SH-SY5Y (cell line): ENCODE results near the gene TRIM44.

Experiments
- GATA2 ChIP-seq: IDR thresholded peaks from 2 replicates; pipeline ENCODE4 v1.6.1; 2011; ENCODE audit warnings: mild to moderate bottlenecking, low read depth, low read length
- GATA3 ChIP-seq: IDR thresholded peaks from 2 replicates; pipeline ENCODE4 v1.6.1; 2011; ENCODE audit warnings: low read depth, mild to moderate bottlenecking, low read length, moderate library complexity

The TRIM44 gene

DNA sequence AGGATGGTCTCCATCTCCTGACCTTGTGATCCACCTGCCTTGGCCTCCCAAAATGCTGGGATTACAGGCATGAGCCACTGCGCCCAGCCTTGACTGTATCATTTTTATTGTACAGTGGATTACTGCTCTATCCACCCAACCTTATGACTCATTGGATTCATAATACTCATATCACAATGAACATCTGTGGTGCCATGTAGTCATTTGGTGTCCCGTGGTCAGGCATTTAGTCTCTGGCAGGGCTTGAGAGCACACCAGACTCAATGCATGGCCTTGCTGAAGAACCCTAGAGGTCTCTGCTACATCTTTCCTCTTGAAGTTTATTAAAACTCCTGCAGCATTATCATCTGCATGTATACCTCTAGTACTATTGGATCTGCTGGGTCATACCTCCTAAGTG is 183.3 kb downstream of the TRIM44 start:
- TF ChIP-seq GATA2 = no peak

DNA sequence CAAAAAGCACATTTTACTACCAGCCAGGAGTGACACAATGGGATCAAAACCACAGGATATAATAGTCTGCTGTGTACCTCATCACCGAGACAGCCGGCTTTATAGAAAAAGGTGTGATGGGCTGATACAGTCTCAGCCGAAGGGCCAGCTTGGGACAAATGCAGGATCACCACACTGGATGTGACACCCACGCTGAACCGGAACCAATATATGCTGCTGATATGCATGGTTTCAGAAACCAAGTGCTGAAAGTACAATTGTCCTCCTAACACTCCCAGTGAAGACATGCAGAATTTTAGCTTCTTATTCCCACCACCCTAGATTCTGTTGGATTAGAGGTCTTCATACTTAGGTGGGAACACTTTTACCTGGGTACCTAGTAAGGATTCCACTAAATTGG is 184.3 kb downstream of the TRIM44 start:
- TF ChIP-seq GATA3 (no peak), GATA2 (no peak)

DNA sequence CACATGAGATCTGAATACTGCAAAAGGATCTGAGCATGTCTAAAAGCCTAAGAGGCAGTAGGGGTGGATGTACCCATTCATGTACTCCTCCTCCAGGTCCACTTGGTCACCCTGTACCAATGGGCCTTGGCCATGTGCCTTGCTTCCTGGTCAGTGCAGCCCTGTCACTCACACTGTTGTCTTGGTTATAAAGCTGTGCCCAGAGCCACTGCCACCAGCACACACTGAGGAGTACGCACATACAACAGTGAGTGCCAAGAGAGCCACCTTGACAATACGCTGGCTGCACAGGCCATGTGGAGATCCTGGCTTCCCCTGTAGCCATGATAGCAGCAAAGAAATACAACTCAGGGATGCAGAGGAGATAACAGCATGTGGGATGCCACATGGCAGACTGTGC is 184.9 kb downstream of the TRIM44 start:
- TF ChIP-seq GATA3 (no peak), GATA2 (no peak)

DNA sequence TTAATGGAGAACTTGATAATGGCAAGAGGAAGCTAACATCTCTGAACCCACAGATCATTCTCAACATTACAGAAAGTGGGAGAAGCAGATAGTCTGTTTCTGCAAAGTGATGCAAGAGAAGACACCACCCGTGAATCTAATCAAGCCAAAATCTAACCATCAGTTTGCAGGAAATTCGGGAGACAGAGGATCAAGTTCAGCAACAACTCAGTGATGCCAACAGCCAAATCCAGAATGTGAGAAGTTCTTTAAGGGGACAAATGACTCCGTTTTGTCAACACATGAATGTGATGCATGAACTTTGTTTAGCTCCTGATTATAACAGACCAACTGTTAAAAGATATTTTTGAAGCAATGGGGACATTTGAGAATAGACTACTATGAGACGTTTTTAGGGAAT is 186.0 kb downstream of the TRIM44 start:
- TF ChIP-seq GATA2 = no peak
- TF ChIP-seq GATA3 = no peak

DNA sequence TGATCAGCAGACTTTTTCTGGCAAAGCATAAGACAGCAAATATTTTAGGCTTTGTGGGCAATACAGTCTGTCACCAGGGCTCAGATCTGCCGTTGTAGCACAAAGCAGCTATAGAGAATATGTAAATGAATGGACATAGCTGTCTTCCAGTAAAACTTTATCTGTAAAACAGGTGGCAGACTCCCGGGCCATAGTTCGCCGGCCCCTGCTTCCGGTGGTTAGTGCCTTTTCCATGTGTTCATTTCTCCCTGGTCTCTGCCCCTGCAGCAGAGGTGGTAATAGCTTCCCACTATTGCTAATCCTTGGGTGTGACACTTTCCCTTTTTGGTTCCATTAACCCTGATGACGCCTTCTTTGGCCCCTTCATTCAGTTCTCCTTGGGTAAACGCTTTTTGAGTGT is 187.6 kb downstream of the TRIM44 start:
- no peak for TF ChIP-seq GATA3
- TF ChIP-seq GATA2 = no peak

DNA sequence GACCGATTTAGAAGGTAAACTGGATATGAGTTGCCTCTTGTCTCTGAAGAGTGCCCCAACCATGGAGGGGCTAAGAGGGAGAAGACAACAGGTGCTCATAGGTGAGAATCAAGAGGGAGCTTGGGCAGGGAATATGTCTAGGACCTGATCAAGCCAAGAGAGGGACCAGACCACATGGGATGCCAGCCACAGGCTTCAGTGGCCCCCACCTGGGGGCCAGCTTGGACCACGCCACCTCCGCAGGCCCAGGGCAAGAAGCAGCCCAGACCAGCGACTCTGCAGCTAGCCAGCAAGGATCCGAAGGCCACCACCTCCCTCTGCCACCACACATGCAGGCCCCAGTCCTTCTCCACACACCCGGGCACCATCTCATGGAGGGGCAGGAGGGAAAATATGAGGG is 188.8 kb downstream of the TRIM44 start:
- TF ChIP-seq GATA2 = no peak
- TF ChIP-seq GATA3 = no peak

DNA sequence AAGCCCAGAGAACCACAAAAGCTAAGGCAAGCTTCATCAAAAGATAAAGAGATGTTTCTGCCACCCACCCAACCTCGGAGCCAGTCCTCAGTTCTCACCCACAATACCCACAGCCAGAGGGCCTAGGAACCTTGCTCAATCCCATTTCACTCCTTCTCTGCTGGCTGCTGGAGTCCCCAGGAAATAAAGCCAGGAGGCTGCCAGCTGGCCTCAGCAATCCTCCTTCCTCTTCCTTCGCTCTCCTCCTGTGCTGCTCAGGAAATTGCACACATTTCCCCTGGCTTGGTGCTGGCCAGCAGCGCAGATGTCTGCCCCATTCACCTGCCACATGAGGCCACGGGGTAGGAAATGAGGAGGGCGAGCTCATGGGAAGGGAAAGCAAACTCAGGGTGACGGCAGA is 189.5 kb downstream of the TRIM44 start:
- TF ChIP-seq GATA2 (no peak), GATA3 (no peak)

DNA sequence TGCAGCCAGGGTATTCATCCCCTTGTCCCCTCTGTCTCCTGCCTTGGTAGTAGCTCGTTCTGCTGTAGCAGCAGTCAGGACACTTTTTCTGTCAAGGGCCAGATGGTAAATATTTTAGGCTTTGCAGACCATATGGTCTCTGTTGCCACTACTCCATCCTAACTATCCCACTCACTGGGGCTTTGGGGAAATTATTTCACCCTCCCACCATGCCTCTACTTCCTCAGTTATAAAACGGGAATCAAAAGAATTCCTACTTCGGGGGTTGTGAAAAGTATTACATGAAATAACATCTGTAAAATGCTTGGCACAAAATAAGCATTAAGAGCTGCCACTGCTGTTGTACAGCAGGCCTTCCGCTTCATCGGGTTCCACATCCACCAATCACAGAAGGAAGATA is 191.4 kb downstream of the TRIM44 start:
- TF ChIP-seq GATA3 = no peak

DNA sequence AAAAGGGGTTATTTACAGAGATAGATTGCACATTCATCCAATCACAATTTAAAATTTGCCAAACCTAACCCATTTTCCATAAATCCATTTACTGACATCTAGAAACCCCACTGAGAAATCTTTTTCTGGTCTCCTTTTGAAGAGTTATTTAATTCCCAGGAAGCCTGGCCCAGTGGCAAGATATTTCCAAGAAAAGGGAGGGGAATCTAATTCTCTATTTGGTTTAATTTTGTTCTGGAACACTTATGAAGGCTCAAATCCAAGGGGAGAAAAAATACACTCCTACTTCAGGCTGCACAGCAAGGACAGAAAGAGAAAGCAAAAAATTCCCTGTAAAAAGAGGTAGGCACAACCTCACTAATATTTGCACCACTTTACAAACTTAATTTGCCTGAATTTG is 193.1 kb downstream of the TRIM44 start:
- TF ChIP-seq GATA3 (no peak), GATA2 (no peak)

DNA sequence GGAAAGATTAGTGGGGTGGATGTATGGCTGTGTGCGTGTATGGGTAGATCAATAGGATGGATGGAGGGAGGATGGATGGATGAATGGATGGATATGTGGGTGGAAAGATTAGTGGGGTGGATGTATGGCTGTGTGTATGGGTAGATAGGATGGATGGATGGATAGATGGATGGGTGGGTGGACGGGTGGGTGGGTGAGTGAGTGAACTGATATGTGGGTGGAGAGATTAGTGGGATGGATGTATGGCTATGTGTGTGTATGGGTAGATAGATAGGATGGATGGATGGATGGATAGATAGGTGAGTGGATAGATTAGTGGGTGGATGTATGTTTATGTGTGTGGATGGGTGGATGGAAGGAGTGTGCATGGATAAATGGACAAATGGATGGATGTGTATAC is 193.7 kb downstream of the TRIM44 start:
- TF ChIP-seq GATA2 = no peak
- TF ChIP-seq GATA3 = no peak

DNA sequence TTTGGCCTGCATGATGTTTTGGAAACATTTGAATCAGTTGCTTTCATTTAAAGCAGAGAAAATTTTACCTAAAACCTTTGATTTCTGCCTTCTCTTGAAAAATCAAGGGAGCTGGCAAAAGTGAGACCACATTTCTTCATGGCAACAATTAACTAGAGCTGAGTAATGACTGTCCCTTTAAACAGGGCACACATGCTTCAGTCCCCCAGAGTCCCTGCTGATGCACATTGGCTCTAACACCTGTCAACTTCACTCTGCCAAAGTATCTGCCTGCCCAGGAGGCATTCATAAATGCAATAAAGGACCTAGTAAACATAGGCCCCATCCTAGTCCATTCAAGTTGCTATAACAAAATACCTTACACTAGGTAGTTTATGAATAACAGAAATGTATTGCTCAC is 194.2 kb downstream of the TRIM44 start:
- TF ChIP-seq GATA3 (no peak), GATA2 (no peak)

DNA sequence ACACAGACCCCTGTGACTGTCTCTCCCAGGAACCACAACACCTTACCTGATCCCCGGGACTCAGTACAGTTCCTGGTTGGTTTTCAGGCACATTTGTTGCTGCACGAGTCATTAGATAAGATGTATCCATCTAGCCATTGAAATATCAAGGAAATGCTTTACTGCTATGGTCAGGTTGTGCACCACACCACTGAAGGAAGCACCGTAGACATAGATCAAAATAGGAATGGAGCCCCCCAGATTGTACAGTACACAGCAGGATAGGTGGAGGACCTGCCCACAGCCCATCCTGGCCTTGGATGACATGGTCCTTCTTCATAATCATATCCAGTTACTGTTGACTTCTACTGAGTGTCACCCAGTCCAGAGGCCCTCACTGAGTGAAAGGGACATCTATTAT is 195.3 kb downstream of the TRIM44 start:
- no peak for TF ChIP-seq GATA2
- no peak for TF ChIP-seq GATA3

DNA sequence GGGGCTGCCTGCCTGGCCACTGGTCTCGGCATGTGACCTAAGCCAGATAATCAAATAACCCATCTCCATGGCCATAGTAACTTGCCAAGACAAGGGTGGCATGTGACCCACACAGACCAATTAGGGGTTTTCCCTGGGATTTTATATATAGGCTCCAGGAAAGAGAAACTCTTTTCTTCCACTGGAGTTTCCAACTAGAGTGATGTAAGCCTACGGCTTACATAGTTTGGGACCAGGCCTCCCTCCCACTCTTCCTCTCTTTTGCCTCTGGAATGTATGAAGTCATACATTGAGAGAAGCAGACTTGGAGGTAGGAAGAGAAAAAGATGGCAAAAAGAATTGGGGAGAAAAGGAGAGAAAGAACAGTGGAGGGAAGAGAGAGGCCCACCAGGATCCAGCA is 196.7 kb downstream of the TRIM44 start:
- TF ChIP-seq GATA3 (no peak), GATA2 (no peak)

DNA sequence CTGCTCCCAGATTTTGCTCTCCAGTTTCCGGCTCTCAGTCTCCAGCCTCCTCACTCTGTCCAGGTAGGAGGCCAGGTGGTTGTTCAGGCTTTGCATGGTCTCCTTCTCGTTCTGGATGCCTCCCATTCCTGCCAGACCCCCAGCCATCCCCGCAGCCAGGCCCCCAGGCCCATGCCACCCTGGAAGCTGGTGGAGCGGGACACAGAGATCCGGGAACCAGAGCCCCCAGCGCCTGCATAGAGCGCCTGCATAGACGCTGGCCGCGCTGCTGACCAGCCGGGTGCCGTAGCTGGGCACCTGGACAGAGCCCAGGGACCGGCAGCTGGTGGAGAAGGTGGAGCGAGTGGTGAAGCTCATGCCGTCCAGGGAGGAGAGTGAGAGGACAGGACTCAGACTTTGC is 198.6 kb downstream of the TRIM44 start:
- no peak for TF ChIP-seq GATA2
- no peak for TF ChIP-seq GATA3

DNA sequence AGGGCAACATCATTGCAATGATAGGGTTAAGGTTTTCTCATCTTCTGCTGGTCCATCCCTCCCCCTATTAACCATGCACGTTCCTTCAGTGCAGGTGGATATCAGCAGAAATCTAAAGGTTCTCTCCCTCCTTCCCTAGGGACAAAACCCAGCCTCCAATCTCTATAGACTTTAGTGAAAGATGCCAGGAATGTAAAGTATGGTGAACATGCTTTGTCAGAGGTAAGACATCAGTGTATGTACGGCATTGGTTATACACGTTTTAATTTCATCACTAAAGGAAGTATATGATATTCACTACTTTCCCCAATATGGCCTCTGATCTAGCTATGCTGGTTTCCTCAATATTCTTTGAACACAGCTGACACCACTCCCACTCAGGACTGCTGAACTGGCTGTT is 200.1 kb downstream of the TRIM44 start:
- no peak for TF ChIP-seq GATA2
- TF ChIP-seq GATA3 = no peak

DNA sequence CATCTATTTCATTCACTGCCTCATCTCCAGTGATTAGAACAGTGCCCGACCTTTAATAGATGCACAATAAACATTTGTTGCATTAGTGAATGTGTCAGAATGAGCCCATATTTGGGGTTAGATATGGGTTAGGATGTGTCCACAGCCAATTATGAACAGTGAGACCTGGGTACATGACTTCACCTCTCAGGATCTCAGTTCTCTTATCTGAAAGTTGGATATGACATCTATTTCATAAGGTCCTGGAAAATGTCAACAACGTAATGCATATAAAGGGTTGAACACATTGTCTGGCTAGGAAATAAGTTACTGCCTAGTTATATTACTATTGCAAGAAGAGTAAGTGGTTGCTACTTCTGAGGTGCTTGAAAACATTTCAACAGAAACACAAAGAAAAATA is 201.6 kb downstream of the TRIM44 start:
- TF ChIP-seq GATA2 (no peak), GATA3 (no peak)

DNA sequence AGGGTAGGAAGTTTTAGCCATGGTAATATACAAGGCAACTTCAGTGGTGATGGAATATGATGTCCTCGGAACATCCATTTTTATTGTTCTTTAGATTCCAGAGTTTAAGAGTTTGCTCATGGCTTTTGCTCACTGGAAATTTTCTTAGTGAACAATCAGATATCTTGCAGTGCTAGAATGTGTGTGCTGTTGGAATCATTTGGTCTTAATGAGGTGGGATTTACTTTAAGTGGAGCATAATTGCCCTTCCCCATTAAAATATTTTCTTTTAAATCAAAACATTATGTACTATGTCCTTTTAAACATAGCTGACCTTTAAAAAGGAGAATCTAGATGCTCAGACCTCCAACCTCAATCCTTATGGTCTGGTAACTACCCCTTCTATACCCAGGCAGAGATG is 204.0 kb downstream of the TRIM44 start:
- no peak for TF ChIP-seq GATA3
- TF ChIP-seq GATA2 = no peak
